ENCODE results near the gene FMNL2. TPM values are rescaled to one million over a fixed set of nuclear protein-coding genes. Genes with fewer than 3 reads are reported as not detected.

Gene FMNL2
- total and polyA plus RNA-seq, 2 experiments from 2014 or later, result 5.1 to 11.7 TPM

DNA sequence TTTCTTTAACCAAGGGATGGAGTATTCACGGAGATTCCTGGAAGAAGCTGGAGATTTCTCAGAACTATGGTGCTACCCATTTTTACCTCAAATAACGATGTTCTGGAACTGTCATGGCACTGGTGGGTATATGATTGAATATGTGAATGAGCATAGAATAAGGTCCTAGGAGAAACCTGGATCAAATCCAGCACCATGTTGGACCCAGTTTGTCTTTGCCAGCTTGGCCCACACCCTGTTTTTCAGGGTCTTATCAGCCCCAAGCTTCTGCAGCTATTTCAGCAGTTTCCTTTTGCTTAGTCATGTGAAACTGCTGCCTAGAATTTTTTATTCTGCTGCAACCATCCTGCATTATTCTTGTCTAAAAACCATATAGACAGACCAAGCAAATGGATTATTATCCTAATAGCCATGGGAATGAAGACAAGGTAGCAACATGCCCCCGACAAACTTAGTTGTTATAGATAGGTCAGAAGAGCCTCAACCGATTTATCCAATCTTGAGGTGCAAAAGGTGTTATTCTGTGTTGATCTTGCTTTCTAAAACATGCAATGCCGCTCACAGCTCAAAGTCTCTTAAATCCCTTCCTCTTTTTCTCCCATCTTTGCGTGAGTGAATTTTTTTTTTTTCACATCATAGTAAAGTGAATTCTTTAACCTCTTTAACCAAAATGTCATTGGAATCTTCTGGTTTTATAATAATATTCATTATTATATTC lies 248.7 kb downstream of the FMNL2 start:
- no peaks in the 10 kb centered on the region for H3K27me3 ChIP-seq
- no peak overlapping the region for H3K27ac ChIP-seq
- H3K4me1 ChIP-seq (ENCODE audit: low read depth), result no peaks in the 10 kb centered on the region
- TF ChIP-seq, protein P1, sequence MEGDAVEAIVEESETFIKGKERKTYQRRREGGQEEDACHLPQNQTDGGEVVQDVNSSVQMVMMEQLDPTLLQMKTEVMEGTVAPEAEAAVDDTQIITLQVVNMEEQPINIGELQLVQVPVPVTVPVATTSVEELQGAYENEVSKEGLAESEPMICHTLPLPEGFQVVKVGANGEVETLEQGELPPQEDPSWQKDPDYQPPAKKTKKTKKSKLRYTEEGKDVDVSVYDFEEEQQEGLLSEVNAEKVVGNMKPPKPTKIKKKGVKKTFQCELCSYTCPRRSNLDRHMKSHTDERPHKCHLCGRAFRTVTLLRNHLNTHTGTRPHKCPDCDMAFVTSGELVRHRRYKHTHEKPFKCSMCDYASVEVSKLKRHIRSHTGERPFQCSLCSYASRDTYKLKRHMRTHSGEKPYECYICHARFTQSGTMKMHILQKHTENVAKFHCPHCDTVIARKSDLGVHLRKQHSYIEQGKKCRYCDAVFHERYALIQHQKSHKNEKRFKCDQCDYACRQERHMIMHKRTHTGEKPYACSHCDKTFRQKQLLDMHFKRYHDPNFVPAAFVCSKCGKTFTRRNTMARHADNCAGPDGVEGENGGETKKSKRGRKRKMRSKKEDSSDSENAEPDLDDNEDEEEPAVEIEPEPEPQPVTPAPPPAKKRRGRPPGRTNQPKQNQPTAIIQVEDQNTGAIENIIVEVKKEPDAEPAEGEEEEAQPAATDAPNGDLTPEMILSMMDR (IDR thresholded peaks at IDR 0.05; ENCODE audit: low read depth, low read length), result no peak
- H3K36me3 ChIP-seq, result no peaks in the 10 kb centered on the region
- no peaks in the 10 kb centered on the region for H3K9me3 ChIP-seq (ENCODE audit: low read depth)
- no peak overlapping the region for H3K4me3 ChIP-seq
- DNase-seq (ENCODE audit: low read depth in 1 of 2, low spot score in 1 of 2), result no peak

- no peaks in the 10 kb centered on the region for H3K36me3 ChIP-seq
- DNase-seq (ENCODE audit: low read depth in 1 of 2, low spot score in 1 of 2), result no peak
- H3K4me1 ChIP-seq (ENCODE audit: low read depth), result no peaks in the 10 kb centered on the region
- H3K27me3 ChIP-seq, result no peaks in the 10 kb centered on the region
- TF ChIP-seq, protein P1 (IDR thresholded peaks at IDR 0.05; ENCODE audit: low read depth, low read length), result no peak
- H3K4me3 ChIP-seq, result no peak overlapping the region
- no peak overlapping the region for H3K27ac ChIP-seq
- no peaks in the 10 kb centered on the region for H3K9me3 ChIP-seq (ENCODE audit: low read depth)
Measured at GRCh38 chr2:152584301-152584700, 249.3 kb downstream of the FMNL2 start.

DNA sequence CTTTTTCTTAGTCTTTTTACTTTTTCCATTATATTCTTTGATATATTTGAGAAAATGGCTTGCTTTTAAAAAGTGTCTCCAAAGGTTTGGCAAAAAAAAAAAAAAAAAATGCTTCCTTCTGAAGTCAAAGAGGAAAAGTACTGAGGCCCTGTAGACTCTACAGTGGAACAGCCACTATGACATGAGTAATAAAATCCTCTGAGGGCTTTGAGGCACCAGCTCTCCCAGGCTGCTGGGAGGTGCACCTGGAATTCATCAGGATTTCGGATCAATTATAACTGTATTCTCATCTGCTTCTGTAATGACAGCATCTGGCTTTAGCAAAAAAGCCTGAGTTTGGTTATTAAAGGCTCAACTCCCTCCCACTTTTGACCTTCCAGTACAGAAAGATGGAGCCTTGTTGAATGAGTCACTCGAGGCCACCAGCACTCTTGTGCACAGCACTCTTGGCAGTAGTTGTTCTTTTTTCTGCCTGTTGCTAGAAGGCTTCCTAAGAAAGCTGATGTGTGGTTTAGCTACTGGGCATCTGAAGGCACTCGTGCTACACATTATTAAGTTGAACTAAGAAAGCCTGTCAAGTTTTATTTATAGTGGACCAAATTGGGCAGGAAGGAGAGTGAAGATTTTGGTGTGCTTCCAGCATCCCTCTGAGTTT lies 251.0 kb downstream of the FMNL2 start:
- H3K9me3 ChIP-seq (ENCODE audit: low read depth), result no peaks in the 10 kb centered on the region
- DNase-seq (ENCODE audit: low read depth in 1 of 2, low spot score in 1 of 2), result peak in 1 of 2 donors; percentile 92

GRCh38 chr2:152587187-152587947 lies 252.4 kb downstream of the FMNL2 start:
- Histone ChIP-seq H3K9me3 (ENCODE audit: low read depth) (no peaks in the 10 kb centered on the region), H3K36me3 (no peaks in the 10 kb centered on the region), H3K4me1 (ENCODE audit: low read depth) (no peaks in the 10 kb centered on the region), H3K27ac (no peak overlapping the region), H3K4me3 (no peak overlapping the region), H3K27me3 (no peaks in the 10 kb centered on the region)
- no peak for DNase-seq (ENCODE audit: low read depth in 1 of 2, low spot score in 1 of 2)
- TF ChIP-seq, protein P1 (IDR thresholded peaks at IDR 0.05; ENCODE audit: low read depth, low read length), result no peak

More for the DNA sequence above, 251.0 kb downstream of the FMNL2 start:
- Histone ChIP-seq H3K4me3 (no peak overlapping the region), H3K36me3 (no peaks in the 10 kb centered on the region), H3K4me1 (ENCODE audit: low read depth) (no peaks in the 10 kb centered on the region), H3K27ac (no peak overlapping the region), H3K27me3 (no peaks in the 10 kb centered on the region)
- TF ChIP-seq, protein P1 (IDR thresholded peaks at IDR 0.05; ENCODE audit: low read depth, low read length), result no peak

DNA sequence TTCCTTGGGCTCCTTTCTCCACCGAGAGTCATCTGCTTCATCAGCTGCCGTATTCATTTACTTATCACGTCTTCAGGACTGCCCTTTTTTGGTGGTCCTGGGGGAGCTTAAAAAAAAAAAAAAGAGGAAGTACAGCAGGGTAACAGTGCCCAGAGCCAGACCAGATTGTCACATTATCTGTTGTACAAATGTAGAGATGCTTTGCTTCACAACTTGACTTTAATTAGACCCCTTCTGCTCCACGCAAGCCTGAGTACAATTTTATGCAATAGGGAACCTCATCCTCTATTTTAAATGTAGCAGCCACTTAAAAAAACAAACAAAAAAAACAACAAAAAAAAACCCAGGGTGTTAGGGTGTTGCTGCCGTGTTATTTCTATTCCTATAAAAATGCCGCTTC lies 254.0 kb downstream of the FMNL2 start:
- DNase-seq (ENCODE audit: low read depth in 1 of 2, low spot score in 1 of 2), result no peak
- H3K27me3 ChIP-seq, result no peaks in the 10 kb centered on the region
- H3K36me3 ChIP-seq, result no peaks in the 10 kb centered on the region
- TF ChIP-seq, protein P1 (IDR thresholded peaks at IDR 0.05; ENCODE audit: low read depth, low read length), result no peak
- no peak overlapping the region for H3K27ac ChIP-seq
- no peak overlapping the region for H3K4me3 ChIP-seq
- H3K9me3 ChIP-seq (ENCODE audit: low read depth), result no peaks in the 10 kb centered on the region
- no peaks in the 10 kb centered on the region for H3K4me1 ChIP-seq (ENCODE audit: low read depth)

Data from cardiac muscle cell (in vitro differentiated cells and primary cell).